Measurements from ENCODE around the gene GASK1A.

The GASK1A gene

GRCh38 chr3:42979044-42979972, at the start of gene GASK1A:
TSS of gene GASK1A (plus strand) at chr3:42979311. CDS start at chr3:42979643, 332 bp downstream.
- ChIA-PET POLR2A (no interaction called here), CTCF (interaction anchor here (1.6 kb wide), 1 partner anchor 17 kb away, joined by 4 read pairs; no protein-coding TSS in a partner anchor)
- peak; percentile 29 for DNase-seq (ENCODE audit: extremely low spot score)
- TF ChIP-seq CTCF (IDR thresholded peaks at IDR 0.05; ENCODE audit: control extremely low read depth, extremely low read depth, low read depth, missing control alignments) = no peak

- ChIA-PET POLR2A (no interaction called here), CTCF (no interaction called here)
- TF ChIP-seq CTCF (IDR thresholded peaks at IDR 0.05; ENCODE audit: control extremely low read depth, extremely low read depth, low read depth, missing control alignments) = no peak
- no peak for DNase-seq (ENCODE audit: extremely low spot score)
Observed at GRCh38 chr3:42934111-42934510, 45.0 kb upstream of the GASK1A start.

DNA sequence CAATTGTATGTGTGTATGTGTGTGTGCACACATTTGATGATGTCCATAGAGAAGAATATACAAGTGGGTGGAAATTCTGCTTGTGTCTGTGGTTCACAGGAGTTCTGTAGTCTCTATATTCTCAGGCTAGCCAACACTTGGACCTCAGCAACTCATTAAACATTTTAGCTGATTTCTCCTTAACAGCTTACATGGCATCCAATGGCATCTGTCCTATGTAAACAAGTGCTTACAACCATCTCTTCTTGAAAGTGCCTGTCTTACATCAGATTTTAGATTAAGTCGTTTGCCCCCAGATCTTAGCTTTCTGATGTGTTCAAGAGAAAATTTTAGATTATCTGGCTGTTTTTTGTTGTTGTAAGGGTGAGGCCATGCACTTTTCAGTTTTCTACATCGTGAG, 44.2 kb upstream of the GASK1A start:
- no peak for DNase-seq (ENCODE audit: extremely low spot score)
- POLR2A ChIA-PET = no interaction called here
- TF ChIP-seq CTCF (IDR thresholded peaks at IDR 0.05; ENCODE audit: control extremely low read depth, extremely low read depth, low read depth, missing control alignments) = no peak
- CTCF ChIA-PET = interaction anchor here (1.3 kb wide), 1 partner anchor 27 kb away, joined by 3 read pairs; no protein-coding TSS in a partner anchor

GRCh38 chr3:42935472-42935871, 43.6 kb upstream of the GASK1A start:
- no peak for TF ChIP-seq CTCF (IDR thresholded peaks at IDR 0.05; ENCODE audit: control extremely low read depth, extremely low read depth, low read depth, missing control alignments)
- ChIA-PET POLR2A (no interaction called here), CTCF (interaction anchor here (1.3 kb wide), 1 partner anchor 27 kb away, joined by 3 read pairs; no protein-coding TSS in a partner anchor)
- no peak for DNase-seq (ENCODE audit: extremely low spot score)

DNA sequence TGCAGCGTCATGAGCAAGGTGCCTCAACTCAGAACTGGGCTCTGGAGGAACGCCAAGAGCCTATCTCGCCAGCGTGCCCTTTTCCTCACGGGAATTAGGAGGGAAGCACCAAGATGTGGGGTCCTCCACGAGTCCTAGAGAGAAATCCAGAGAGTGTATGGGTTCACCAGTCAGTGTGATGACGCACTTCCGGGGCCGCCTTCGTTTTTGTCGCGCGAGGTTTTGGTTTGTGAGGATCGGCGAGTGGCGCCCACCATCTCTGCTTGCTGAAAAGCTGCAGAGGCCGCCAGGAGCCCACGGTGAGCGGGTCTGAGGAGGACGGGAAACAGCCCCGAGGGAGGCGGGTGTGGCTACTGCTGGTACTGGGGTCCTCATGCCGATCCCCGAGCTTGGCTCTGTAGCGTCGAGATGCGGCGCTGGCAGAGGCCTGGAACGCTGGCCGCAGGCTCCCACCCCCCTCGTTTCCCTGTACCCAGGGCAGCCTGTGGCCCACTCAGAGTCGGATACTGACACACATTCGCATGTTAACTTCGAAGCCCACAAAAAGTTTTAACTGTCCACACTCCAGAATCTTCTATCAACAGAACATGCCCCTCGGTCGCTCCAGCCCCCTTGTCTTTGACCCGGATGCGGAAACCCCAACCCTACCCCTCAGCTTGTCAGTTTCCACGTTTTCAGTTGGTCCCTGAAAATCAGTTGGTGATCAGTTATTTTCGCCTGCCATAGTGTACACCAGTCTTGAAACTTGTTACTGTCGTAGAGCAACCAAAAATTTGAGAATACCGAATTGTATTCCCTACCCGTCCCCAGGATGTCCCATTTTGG, 42.7 kb upstream of the GASK1A start:
- no peak for TF ChIP-seq CTCF (IDR thresholded peaks at IDR 0.05; ENCODE audit: control extremely low read depth, extremely low read depth, low read depth, missing control alignments)
- DNase-seq (ENCODE audit: extremely low spot score) = no peak
- ChIA-PET CTCF (no interaction called here), POLR2A (no interaction called here)

DNA sequence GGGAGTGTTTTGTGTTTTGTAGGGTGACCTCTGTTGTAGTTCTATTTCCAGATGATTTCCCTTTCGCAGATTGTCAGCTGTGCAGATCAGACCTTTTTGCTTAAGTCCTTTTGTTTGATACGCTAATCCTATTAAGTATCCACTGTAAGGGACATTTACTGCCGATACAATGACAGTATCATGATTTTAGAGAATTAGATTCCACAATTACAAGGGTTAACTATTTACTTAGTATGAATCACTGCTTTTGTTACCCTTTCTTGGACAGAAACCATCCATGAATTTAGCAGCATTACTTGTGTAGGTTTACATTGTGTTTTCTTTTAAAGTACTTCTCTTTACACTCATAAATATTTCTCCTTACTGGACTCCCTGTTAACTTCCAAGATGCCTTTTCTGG, 41.8 kb upstream of the GASK1A start:
- POLR2A ChIA-PET = no interaction called here
- DNase-seq (ENCODE audit: extremely low spot score) = no peak
- no peak for TF ChIP-seq CTCF (IDR thresholded peaks at IDR 0.05; ENCODE audit: control extremely low read depth, extremely low read depth, low read depth, missing control alignments)
- CTCF ChIA-PET = interaction anchor here (1.2 kb wide), 1 partner anchor 24 kb away, joined by 3 read pairs; no protein-coding TSS in a partner anchor

All from GM10248 (cell line).